GM12878 (cell line): Measurements from ENCODE around the gene SNAI3. TPM values are rescaled to one million over a fixed set of nuclear protein-coding genes. Genes with fewer than 3 reads are reported as not detected.
A peak's percentile ranks its signal among the peaks of the same experiment; 100 is the strongest.

Experiments
- ATAC-seq: fragments of 200-7000 bp; cut with Tn5 transposase; 3 replicates; pipeline ENCODE4 v1.9.1; 2020; ENCODE audit warnings: mild to moderate bottlenecking, moderate library complexity
- BruUV-seq: library from RNA; stranded (reverse); fragments of 400-500 nt; replicated peaks from 2 replicates; lab custom pipeline; 2021; lab: Mats Ljungman, UMichigan
- CTCF ChIA-PET: fragments of 300-600 bp; sonication (Branson Sonifier 250); formaldehyde crosslinking; extraction: SDS; loops from one replicate; lab custom pipeline; 2021; ENCODE audit warnings: inconsistent platforms; lab: Yijun Ruan, JAX
- POLR2A ChIA-PET: fragments of 350-600 bp; formaldehyde crosslinking; extraction: SDS; loops from one replicate; lab custom pipeline; 2021; ENCODE audit warnings: inconsistent platforms; lab: Charles Lee
- RAD21 ChIA-PET: fragments of 300-600 bp; sonication (Branson Sonifier 250); formaldehyde crosslinking; loops from one replicate; lab custom pipeline; 2023; ENCODE audit warnings: antibody characterized with exemption; ENCODE audit not compliant: unreplicated experiment; lab: Charles Lee
- SMC1A ChIA-PET: fragments of 300-600 bp; sonication (Branson Sonifier 250); formaldehyde crosslinking; loops from one replicate; lab custom pipeline; 2023; ENCODE audit not compliant: unreplicated experiment, uncharacterized antibody; lab: Charles Lee
- DNase-seq: peaks from one replicate; pipeline ENCODE4 v3.0.0-alpha.2; 2011; ENCODE audit warnings: low read depth, low spot score
- FAIRE-seq: peaks from 3 replicates; lab custom pipeline; 2011; peaks lifted over from hg19 to GRCh38; lab: Jason Lieb, UNC
- H2AFZ ChIP-seq: 2 replicates; pipeline ENCODE4 v1.6.0; 2011; ENCODE audit warnings: low read depth, low read length, control low read depth; ENCODE audit not compliant: control insufficient read depth
- H3K27ac ChIP-seq: 2 replicates; pipeline ENCODE4 v1.5.1; 2011; ENCODE audit warnings: control low read depth; ENCODE audit not compliant: control insufficient read depth, insufficient read depth
- H3K27me3 ChIP-seq, 2 experiments: replicated peaks in 1 of 2; 2 replicates each; pipeline versions ENCODE4 v1.6.0 to v1.6.1; 2011; ENCODE audit warnings: low read length in 1 of 2; ENCODE audit not compliant: control insufficient read depth in 2 of 2, insufficient read depth in 2 of 2
- H3K36me3 ChIP-seq, 2 experiments: 2 replicates each; pipeline ENCODE4 v1.5.1; 2011; ENCODE audit warnings: low read length in 1 of 2; ENCODE audit not compliant: control insufficient read depth in 2 of 2, insufficient read depth in 2 of 2
- H3K4me1 ChIP-seq: 2 replicates; pipeline ENCODE4 v1.6.1; 2011; ENCODE audit warnings: mild to moderate bottlenecking, low read length, moderate library complexity, mixed read lengths; ENCODE audit not compliant: control insufficient read depth, insufficient read depth
- H3K4me2 ChIP-seq: 2 replicates; pipeline ENCODE4 v1.6.0; 2011; ENCODE audit warnings: control low read depth; ENCODE audit not compliant: control insufficient read depth, insufficient read depth
- H3K4me3 ChIP-seq: fragments of 200-600 bp; sonication (generic); 2 replicates; pipeline ENCODE4 v1.5.1; 2016
- H3K79me2 ChIP-seq: 2 replicates; pipeline ENCODE4 v1.6.0; 2011; ENCODE audit warnings: low read length; ENCODE audit not compliant: control insufficient read depth, insufficient read depth
- H3K9ac ChIP-seq: 2 replicates; pipeline ENCODE4 v1.8.0; 2011; ENCODE audit warnings: low read length, control low read depth, mixed read lengths; ENCODE audit not compliant: control insufficient read depth, insufficient read depth
- H3K9me3 ChIP-seq: replicated peaks from 3 replicates; pipeline ENCODE4 v1.5.1; 2011; ENCODE audit warnings: mild to moderate bottlenecking, low read length; ENCODE audit not compliant: control insufficient read depth, insufficient read depth
- H4K20me1 ChIP-seq: 2 replicates; pipeline ENCODE4 v1.6.0; 2011; ENCODE audit not compliant: control insufficient read depth, insufficient read depth
- CBFB ChIP-seq: IDR thresholded peaks from 2 replicates; pipeline ENCODE4 v1.6.1; 2016; ENCODE audit warnings: antibody characterized with exemption, low read depth
- CBX5 ChIP-seq: sonication (generic); IDR thresholded peaks from 2 replicates; pipeline ENCODE4 v1.6.1; 2016; ENCODE audit warnings: low read depth, moderate library complexity, mild to moderate bottlenecking, inconsistent platforms
- CHD1 ChIP-seq: IDR thresholded peaks from 2 replicates; pipeline ENCODE4 v1.6.1; 2012; ENCODE audit warnings: low read depth, low read length, improper control_type of control experiment
- FOXM1 ChIP-seq: IDR thresholded peaks from 2 replicates; pipeline ENCODE4 v1.6.1; 2012; ENCODE audit warnings: low read depth, mild to moderate bottlenecking, inconsistent platforms, low read length, moderate library complexity
- HDGF ChIP-seq: fragments of 450-650 bp; IDR thresholded peaks from 2 replicates; pipeline ENCODE4 v1.6.1; 2016; ENCODE audit warnings: antibody characterized with exemption
- NFYA ChIP-seq: IDR thresholded peaks from 2 replicates; pipeline ENCODE4 v1.6.1; 2011; ENCODE audit warnings: low read depth, mild to moderate bottlenecking, low read length, improper control_type of control experiment, borderline replicate concordance
- NR2C2 ChIP-seq: IDR thresholded peaks from 2 replicates; pipeline ENCODE4 v1.6.1; 2011; ENCODE audit warnings: borderline replicate concordance, low read depth; ENCODE audit not compliant: control insufficient read depth, insufficient read length
- NR2F1 ChIP-seq: fragments of 450-650 bp; conservative IDR thresholded peaks from 2 replicates; pipeline ENCODE4 v1.6.1; 2017; ENCODE audit warnings: mild to moderate bottlenecking
- PML ChIP-seq: IDR thresholded peaks from 2 replicates; pipeline ENCODE4 v1.6.1; 2012; ENCODE audit warnings: low read length, inconsistent platforms
- POU2F2 ChIP-seq: IDR thresholded peaks from 3 replicates; pipeline ENCODE4 v1.6.1; 2011; ENCODE audit warnings: low read depth, mild to moderate bottlenecking, low read length, borderline replicate concordance
- RB1 ChIP-seq: fragments of 450-650 bp; formaldehyde crosslinking; IDR thresholded peaks from 2 replicates; pipeline ENCODE4 v1.6.1; 2017; ENCODE audit warnings: mild to moderate bottlenecking, borderline replicate concordance
- TCF3 ChIP-seq: IDR thresholded peaks from 2 replicates; pipeline ENCODE4 v1.6.1; 2012; ENCODE audit warnings: low read depth, mild to moderate bottlenecking, low read length, borderline replicate concordance; ENCODE audit not compliant: insufficient read depth
- ZNF217 ChIP-seq: fragments of 450-650 bp; IDR thresholded peaks from 2 replicates; pipeline ENCODE4 v1.6.1; 2017; ENCODE audit warnings: antibody characterized with exemption, mild to moderate bottlenecking
- WGBS: methylation state at CpG from one replicate; pipeline ENCODE4 v1.1.6; 2016; ENCODE audit warnings: low lambda C conversion rate; ENCODE audit not compliant: insufficient replicate concordance, insufficient coverage; ENCODE audit errors: missing lambda C conversion rate; 5-methylcytosine and 5-hydroxymethylcytosine counted together
- in situ Hi-C: fragments of 300-500 bp; cut with MboI; formaldehyde crosslinking; loops from 9 replicates; pipeline ENCODE4 v1.14.3; 2018; ENCODE audit warnings: mixed read lengths
- intact Hi-C: fragments of 100-400 bp; cut with micrococcal nuclease; formaldehyde crosslinking; loops from one replicate; pipeline ENCODE4 v1.14.2; 2022; ENCODE audit not compliant: unreplicated experiment
- polyA plus RNA-seq, 11 experiments: library from polyadenylated mRNA; depleted of rRNA in 4 of 11; unstranded in 6 of 11; stranded (reverse) in 5 of 11; fragments of >200 nt; fragmentation: Nextera tagmentation in 4 of 11; fragmentation: Illumina TruSeq in 1 of 11; extraction: Ambion mirVana in 4 of 11; extraction: Trizol in 1 of 11; gene quantifications; 1 replicate in 1 of 11; 2 replicates in 10 of 11; pipeline versions ENCODE4 v1.2.1 to v1.2.3, GENCODE V29; 2011 to 2016; ENCODE audit warnings: inconsistent platforms in 2 of 11, missing spikeins in 2 of 11, low read depth in 1 of 11
- total RNA-seq, 4 experiments: library from RNA; depleted of rRNA in 3 of 4; stranded (reverse); fragments of >200 nt in 3 of 4; fragmentation: Illumina TruSeq in 1 of 4; extraction: Trizol in 1 of 4; gene quantifications; 2 replicates each; pipeline versions ENCODE4 v1.2.1 to v1.2.3, GENCODE V29; 2013 to 2021
- TF ChIP-seq, protein P1 (sequence below): fragments of 450-650 bp; IDR thresholded peaks from 2 replicates; pipeline ENCODE4 v1.6.1; 2016; ENCODE audit warnings: mild to moderate bottlenecking
- TF ChIP-seq, protein P2 (sequence below): fragments of 450-650 bp; IDR thresholded peaks from 2 replicates; pipeline ENCODE4 v1.6.1; 2017; ENCODE audit warnings: borderline replicate concordance

Gene SNAI3
- total and polyA plus RNA-seq, 10 of the 15 experiments (the other 5 are each of a cell fraction or from before 2014, with no cell fraction given): 0.21 to 7.4 (median 3.0) TPM

DNA sequence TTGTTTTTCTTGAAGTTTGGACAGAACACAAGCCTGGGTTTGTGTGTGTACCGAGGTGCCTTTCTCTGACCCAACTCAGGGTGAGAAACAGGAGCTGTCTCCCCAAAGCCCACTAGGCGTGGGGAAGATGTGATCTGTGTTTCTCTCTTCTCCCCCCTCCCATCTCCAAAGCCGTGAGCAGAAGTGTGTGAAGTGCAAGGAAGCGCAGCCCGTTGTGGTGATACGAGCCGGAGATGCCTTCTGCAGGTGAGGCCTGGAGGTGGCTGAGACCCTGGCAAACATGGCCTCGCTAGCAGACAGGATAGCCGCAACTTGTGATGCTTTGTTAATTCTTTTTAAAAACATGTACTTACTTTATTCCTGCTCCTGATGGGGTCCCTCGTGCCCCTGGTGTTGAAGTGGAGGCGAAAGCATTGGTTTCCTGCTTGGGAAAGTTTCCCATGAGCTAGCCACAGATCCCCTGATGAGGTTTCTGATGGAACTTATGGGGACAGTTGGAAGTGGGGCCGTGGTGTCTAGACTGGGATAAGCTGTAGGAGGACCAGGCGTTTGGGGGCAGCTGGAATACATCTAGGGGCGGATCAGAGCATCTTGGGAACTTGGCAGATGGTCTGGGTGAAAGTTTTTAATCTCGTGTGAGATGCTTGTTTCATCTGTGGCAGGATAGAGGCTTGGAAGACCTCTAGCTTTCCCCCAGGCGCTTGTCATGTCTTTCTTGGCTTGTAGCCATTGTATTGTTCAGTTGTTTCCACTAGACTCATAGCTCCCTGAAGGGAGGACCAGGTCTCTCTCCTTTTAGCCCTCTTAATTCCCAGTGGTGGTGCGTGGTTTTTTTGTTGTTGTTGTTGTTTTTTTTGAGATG is 20.9 kb upstream of the SNAI3 start (continued):
- TF ChIP-seq CBX5: no peak
- TF ChIP-seq, protein P1, sequence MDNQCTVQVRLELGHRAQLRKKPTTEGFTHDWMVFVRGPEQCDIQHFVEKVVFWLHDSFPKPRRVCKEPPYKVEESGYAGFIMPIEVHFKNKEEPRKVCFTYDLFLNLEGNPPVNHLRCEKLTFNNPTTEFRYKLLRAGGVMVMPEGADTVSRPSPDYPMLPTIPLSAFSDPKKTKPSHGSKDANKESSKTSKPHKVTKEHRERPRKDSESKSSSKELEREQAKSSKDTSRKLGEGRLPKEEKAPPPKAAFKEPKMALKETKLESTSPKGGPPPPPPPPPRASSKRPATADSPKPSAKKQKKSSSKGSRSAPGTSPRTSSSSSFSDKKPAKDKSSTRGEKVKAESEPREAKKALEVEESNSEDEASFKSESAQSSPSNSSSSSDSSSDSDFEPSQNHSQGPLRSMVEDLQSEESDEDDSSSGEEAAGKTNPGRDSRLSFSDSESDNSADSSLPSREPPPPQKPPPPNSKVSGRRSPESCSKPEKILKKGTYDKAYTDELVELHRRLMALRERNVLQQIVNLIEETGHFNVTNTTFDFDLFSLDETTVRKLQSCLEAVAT: no peak
- TF ChIP-seq TCF3: no peak
- TF ChIP-seq, all 136 proteins: peak for 0

DNA sequence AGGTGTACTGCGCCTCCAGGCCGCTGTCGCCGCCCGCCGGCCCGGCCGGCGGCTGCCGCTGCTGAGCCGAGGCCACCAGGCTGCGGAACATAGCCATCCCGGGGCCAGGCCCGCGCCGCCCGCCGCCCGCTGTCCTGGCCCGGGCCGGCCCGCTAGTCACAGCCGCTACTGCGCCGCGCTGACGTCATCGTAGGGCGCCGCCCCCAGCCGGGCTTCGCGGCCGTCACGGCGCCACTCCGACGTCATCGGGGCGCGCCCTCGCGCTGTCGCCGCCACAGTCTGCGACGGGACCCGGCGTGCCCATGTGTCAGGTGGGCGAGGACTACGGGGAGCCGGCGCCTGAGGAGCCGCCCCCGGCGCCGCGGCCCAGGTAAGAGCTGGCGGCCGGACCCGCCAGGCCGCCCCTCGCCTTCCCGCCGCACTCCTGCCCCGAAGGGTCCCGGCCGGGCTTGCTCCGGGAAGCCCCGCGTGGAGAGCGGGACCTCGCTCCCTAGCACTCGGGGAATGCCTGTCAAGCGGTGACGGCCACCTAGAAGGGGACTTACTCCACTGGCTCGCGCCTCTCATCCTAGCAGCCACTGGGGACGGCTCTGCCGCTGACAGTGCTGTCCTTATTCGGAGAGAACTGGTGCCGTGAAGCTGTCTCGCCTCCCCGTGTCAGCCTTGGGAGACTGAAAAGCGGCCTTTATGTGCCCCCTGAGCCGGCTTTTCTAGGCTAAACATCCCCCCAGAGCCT is 20.1 kb upstream of the SNAI3 start, which contains the start of the genes CTU2 and RNF166:
Gene CTU2 (plus strand): TSS at position 275 of the 736 bp plus-strand sequence. CDS start 28 bp downstream, at position 303.
Gene RNF166 (minus strand): TSS at position 180 of the 736 bp plus-strand sequence. CDS start 83 bp downstream, at position 97.
- FAIRE-seq (no peak), ATAC-seq (peak; percentile 69), DNase-seq (peak; percentile 32)
- SMC1A ChIA-PET: interaction anchor here (1.1 to 1.2 kb wide), 3 partner anchors 21 to 75 kb away, joined by 3 to 5 read pairs (median 5); no protein-coding TSS in a partner anchor
- TSS peak; percentile 76 for BruUV-seq
- peak within 1 kb of the TSS; percentile 88 for H3K4me2 ChIP-seq
- no peaks in the 10 kb centered on the region for H3K9me3 ChIP-seq
- CTCF ChIA-PET: interaction anchor here (0.7 to 1.9 kb wide), 6 partner anchors 25 to 105 kb away, joined by 3 to 13 read pairs (median 5); partner anchors contain the start of gene APRT
- RAD21 ChIA-PET: interaction anchor here (1.1 to 1.3 kb wide), 2 partner anchors 31 to 44 kb away, joined by 3 to 4 read pairs; partner anchors contain the start of gene MVD
- peaks cover 49% of the 10 kb centered on the region for H3K79me2 ChIP-seq
- peak within 1 kb of the TSS; percentile 90 for H3K4me3 ChIP-seq
- H2AFZ ChIP-seq: peak within 1 kb of the TSS; percentile 80
- intact Hi-C loops (loop anchor here (2.0 kb wide), 1 partner anchor 56 kb away; the partner anchor contains the start of gene CYBA), in situ Hi-C loops (no loop called here)
- POLR2A ChIA-PET: interaction anchor here (1.0 kb wide), 1 partner anchor 9 kb away, joined by 3 read pairs; no protein-coding TSS in a partner anchor
- no peaks in the 10 kb centered on the region for H4K20me1 ChIP-seq
- H3K9ac ChIP-seq: peak within 1 kb of the TSS; percentile 79
- H3K27ac ChIP-seq: peak within 1 kb of the TSS; percentile 30
- H3K27me3 ChIP-seq: no peaks in the 10 kb centered on the region
- peaks cover 39% of the 10 kb centered on the region for H3K4me1 ChIP-seq
- 1% methylated on average over 76 of the region's 86 CpGs for WGBS
- H3K36me3 ChIP-seq: no peaks in the 10 kb centered on the region; a peak in 1 of 4 replicates
- TF ChIP-seq RB1 (peak; percentile 84; the same call in 1 of the 2 replicates), HDGF (no peak), FOXM1 (no peak), NR2C2 (no peak), CBFB (no peak), ZNF217 (peak; percentile 66; the same call in 1 of the 2 replicates), PML (no peak), CHD1 (peak; percentile 68; the same call in 1 of the 2 replicates), NR2F1 (peak; percentile 76), POU2F2 (peak; percentile 11; the same call in 1 of the 3 replicates), NFYA (no peak)
- TF ChIP-seq, protein P2, sequence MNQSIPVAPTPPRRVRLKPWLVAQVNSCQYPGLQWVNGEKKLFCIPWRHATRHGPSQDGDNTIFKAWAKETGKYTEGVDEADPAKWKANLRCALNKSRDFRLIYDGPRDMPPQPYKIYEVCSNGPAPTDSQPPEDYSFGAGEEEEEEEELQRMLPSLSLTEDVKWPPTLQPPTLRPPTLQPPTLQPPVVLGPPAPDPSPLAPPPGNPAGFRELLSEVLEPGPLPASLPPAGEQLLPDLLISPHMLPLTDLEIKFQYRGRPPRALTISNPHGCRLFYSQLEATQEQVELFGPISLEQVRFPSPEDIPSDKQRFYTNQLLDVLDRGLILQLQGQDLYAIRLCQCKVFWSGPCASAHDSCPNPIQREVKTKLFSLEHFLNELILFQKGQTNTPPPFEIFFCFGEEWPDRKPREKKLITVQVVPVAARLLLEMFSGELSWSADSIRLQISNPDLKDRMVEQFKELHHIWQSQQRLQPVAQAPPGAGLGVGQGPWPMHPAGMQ: no peak
- TF ChIP-seq, protein P1: no peak
